GM19452 (cell line): ENCODE data around the gene HRH1.
"Not testable (repeated sequence)": the region's sequence is repeated elsewhere in the genome, so short reads cannot be mapped to it uniquely, and the experiment has no call there.

Experiments used
- ATAC-seq: cut with Tn5 transposase; IDR thresholded peaks from one replicate; pipeline ENCODE4 v1.9.1; 2021; ENCODE audit not compliant: unreplicated experiment

HRH1 gene

DNA sequence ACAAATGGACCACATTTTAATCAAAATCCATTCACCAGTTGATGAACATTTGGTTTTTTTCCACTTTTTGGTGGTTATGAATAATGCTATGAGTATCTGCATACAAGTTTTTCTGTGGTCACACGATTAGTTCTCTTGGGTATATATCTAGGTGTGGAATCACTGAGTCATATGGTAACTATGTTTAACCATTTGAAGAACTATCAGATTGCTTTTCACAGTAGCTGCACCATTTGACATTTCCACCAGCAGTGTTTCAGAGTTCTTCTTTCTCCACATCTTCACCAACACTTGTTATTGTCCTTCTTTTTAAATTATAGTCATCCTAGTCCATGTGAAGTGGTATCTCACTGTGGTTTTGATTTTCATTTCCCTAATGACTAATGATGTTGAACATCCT lies 84.6 kb downstream of the HRH1 start:
- no peak for ATAC-seq

DNA sequence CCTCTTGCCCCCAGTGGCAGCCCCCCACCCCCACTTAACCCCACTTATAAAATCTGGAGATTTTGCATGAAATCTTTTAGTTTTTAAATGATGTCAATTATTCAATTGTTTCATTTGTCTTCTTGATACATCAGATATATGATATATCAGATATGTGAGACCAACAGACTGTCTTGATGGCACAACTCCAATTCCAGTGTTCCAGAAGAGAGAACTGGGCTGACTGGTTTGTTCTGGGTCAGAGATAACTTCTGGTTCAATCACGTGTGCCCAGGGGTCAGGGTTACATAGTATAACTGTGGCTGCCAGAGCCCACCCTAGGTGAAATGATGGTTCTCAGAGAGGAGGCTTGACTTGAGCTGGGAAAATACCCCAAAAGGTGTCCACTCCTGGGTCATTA lies 85.5 kb downstream of the HRH1 start:
- no peak for ATAC-seq

DNA sequence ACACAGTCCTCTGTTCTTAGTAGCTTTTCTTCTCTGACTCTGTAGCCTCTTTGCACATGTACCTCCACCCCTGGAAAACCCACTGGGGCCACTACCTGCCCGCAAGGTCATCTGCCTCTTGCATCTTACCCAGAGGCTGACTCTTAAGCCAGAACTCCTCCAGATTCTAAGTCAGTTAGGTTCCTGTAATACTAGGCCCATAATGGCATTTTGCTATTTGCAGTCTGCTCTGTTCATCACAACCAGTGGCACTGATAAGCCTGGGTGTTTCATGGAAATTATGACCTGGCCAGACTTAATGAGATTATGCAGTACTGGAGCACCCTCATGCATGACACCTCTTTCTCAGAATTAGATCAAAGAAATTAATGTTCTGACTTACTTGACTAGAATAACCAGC lies 86.2 kb downstream of the HRH1 start:
- no peak for ATAC-seq

DNA sequence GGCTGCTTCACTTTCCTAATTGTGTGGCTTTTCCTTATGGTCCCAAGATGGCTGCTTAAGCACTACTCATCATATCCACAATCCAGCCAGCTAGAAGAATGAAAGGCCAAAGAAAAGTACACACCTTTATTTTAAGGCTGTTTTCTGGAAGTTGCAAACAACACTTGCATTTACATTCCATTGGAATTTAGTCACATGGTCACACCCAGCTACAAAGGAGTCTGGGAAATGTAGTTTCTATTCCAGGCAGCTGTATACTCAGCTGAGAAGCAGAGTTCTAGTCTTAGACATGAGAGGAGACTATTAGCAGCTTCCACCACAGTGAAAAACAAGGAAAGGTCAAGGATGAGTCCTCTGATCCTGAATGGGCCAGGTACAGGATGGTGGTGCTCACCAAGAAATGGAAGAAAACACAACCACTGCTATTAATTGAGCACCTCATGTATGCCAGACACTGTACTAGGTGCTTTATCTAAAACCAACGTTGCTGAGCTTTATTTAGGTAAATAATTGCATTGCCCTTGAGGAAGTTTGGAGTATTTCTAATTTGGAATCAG lies 89.9 kb downstream of the HRH1 start:
- ATAC-seq = no peak

DNA sequence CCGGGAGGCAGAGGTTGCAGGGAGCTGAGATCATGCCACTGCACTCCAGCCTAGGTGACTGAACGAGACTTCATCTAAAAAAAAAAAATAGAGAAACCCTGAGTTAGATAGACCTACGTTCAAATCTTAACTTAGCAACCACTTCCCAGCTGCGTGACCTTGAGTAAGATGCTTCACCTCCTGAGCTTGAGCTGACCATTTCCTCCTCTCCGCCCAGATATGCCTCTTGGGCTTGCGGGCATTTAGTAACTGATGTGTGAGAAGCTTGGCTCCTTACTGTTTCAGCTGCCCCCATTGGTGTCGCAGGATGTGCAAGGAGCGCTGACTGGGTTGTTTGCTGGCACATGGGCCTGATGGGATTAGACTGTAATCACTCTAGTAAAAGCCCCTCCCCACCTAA lies 91.0 kb downstream of the HRH1 start:
- no peak for ATAC-seq

DNA sequence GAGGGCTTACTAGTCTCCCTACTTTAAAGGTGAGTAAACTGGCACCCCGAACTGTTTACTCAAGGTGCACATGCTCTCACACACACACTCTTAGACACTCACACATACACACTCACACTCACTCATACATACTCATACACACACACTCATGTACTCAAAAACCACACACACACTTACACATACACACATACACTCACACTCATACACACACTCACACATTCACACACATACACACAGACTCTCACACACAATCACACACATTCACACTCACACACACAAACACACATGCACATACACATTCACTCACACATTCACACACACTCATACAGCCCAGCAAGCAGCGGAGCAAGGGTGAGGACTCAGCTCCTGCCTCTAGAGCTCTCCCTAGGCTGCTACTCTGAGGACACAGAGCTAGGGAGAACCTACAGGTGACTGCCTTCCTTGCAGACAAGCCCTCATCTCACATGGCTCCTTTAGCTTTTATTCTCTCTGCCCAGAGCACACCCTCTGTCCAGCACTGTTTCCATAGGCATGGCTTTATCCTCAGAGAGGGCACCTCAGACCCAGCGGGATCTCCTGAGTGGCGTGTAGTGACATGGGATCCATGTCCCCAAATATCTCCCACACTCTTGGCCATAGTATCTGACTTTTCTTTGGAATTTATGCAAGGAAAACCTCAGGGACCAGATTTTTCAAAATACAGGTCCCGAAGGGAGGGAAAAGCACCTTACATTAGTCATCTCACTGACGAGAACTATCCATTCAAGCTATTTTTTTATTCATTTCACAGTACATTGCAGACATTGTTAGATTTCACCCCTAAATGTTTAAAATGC lies 91.8 kb downstream of the HRH1 start:
- no peak for ATAC-seq

DNA sequence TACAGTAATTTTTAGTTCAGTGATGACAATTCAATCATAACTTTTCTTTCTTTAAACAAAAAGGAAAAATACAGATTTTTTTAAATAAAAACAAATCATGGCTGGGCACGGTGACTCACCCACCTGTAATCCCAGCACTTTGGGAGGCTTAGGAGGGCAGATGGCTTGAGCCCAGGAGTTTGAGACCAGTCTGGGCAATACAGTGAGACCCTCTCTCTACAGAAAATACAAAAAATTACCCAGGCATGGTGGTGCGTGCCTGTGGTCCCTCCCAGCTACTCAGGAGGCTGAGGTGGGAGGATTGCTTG lies 92.3 kb downstream of the HRH1 start:
- ATAC-seq = no peak

DNA sequence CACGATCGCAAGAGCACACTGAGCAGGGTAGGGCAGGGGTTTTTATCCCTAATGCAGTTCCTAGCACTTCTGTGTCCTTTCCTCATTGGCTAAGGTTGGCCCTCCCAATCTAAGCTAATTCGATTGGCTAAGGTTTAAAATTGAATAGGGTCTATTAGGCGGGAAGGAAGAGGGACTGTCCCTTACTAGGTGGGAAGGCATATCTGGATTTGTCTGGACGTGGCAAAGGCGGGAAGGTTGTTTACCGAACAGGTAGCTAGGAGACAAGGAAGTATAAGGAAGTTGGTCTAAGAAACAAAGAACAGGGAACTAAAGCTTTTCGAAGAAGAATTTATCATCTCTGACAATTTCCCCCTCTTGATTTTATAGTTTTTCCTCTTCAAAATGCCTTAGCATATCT lies 93.1 kb downstream of the HRH1 start:
- no peak for ATAC-seq

DNA sequence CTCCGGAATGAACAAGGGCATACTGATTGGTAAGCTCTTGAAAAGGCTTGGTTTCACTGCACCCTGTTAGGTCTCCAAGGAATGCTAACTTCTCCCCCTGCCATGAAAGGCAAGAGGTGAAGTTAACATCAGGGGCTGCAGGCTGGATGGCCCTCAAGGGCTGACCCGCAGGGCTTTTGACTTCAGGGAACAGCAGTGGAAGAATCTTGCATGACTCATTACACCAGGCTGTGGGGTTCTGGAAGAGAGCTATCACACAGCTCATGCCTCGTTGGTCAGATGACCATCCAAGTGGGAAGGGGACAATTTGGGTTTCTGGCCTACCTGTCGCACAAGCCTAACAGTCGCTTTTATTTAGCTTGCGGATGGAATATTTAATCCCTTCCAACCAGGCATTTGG lies 94.3 kb downstream of the HRH1 start:
- no peak for ATAC-seq

DNA sequence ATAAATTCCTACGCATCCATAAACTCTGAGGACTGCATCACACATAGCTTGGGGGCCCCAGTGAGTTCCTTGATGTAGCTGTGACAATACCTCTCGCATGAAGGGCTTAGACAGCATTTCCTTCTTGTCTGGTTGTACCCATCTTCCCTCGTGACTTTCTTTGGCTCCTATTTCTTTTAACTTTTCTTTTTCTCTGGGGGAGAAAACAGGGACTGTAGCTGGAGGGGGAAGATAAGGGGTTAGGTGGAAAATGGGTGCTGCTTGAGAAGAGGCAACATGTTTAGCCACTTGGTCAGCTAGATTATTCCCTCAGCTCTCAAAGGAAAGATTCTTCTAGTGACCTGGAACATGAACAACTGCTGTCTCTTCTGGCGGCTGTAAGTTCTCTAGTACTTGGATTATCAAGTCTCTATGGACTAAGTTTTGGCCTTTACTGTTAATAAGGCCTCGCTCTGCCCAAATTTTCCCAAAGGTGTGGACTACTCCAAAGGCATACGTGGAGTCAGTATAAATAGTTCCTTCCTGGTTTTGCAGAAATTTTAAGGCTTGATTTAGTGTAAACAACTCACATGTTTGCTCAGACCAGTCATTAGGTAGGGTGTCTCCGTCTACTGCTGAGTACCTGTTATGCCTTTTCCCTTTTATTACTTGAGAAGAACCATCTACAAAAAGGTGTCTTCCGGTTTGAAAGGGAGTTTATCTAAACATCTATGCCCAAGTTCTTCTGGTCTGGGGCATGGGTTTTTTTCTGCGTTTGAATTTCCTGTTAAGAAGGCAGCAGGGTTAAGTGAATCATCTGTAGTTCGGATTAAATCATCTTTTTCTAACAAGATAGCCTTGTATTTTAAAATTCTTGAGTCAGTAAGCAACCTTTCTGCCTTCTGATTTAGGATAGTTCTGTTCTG lies 96.9 kb downstream of the HRH1 start:
- no peak for ATAC-seq

DNA sequence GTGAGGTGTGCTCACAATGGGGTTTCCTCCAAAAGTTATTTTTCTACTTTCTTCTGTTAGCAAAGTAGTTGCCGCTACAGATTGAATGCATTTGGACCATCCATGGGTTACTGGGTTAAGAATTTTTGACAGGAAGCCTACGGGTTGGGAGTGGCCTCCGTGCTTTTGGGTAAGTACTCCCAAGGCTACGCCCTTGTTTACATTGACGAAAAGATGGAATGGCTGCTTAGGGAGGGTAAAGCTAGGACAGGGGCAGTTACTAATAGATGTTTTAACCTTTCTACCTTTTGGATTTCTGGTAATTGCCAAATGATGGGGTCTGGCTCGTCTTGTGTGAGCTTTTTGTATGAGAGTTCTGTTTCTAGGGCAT lies 97.5 kb downstream of the HRH1 start:
- no peak for ATAC-seq

DNA sequence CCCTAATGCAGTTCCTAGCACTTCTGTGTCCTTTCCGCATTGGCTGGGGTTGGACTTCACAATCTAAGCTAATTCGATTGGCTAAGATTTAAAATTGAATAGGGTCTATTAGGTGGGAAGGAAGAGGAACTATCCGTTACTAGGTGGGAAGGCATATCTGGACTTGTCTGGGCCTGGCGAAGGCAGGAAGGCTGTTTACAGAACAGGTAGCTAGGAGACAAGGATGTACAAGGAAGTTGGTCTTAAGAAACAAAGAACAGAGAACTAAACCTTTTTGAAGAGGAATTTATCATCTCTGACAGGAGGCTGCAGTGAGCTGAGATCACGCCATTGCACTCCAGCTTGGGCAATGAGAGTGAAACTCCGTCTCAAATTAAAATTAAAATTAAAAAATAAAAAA lies 100.6 kb downstream of the HRH1 start:
- no peak for ATAC-seq

DNA sequence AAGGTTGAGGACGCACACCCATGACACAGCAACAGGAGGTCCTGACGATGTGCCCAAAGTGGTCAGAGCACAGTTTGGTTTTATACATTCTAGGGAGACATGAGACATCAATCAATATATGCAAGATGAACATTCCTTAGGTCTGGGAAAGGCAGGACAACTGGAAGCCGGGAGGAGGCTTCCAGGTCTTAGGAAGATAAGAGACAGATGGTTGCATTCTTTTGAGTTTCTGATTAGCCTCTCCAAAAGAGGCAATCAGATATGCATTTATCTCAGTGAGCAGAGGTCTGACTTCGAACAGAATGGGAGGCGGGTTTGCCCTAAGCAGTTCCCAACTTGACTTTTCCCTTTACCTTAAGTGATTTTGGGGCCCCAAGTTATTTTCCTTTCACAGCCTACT lies 101.2 kb downstream of the HRH1 start:
- ATAC-seq = not testable (repeated sequence)

DNA sequence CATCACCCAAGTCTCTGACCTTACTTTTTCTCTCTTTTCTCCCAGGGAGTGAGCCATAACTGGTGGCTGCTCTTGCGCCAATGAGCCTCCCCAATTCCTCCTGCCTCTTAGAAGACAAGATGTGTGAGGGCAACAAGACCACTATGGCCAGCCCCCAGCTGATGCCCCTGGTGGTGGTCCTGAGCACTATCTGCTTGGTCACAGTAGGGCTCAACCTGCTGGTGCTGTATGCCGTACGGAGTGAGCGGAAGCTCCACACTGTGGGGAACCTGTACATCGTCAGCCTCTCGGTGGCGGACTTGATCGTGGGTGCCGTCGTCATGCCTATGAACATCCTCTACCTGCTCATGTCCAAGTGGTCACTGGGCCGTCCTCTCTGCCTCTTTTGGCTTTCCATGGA lies 104.7 kb downstream of the HRH1 start:
- ATAC-seq = no peak

DNA sequence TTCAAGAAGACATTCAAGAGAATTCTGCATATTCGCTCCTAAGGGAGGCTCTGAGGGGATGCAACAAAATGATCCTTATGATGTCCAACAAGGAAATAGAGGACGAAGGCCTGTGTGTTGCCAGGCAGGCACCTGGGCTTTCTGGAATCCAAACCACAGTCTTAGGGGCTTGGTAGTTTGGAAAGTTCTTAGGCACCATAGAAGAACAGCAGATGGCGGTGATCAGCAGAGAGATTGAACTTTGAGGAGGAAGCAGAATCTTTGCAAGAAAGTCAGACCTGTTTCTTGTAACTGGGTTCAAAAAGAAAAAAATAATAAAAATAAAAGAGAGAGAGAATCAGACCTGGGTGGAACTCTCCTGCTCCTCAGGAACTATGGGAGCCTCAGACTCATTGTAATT lies 106.2 kb downstream of the HRH1 start:
- ATAC-seq = no peak

DNA sequence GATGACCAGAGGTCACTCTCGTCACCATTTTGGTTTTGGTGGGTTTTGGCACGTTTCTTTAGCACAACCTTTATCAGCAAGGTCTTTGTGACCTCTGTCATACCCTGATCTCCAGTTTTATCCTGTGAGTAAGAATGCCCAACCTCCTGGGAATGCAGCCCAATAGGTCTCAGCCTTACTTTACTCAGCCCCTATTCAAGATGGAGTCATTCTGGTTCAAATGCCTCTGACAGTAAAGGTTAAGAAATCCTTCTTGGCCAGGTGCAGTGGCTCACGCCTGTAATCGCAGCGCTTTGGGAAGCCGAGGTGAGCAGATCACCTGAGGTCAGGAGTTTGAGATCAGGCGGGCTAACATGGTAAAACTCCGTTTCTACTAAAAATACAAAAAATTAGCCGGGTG lies 114.7 kb downstream of the HRH1 start:
- ATAC-seq = no peak

DNA sequence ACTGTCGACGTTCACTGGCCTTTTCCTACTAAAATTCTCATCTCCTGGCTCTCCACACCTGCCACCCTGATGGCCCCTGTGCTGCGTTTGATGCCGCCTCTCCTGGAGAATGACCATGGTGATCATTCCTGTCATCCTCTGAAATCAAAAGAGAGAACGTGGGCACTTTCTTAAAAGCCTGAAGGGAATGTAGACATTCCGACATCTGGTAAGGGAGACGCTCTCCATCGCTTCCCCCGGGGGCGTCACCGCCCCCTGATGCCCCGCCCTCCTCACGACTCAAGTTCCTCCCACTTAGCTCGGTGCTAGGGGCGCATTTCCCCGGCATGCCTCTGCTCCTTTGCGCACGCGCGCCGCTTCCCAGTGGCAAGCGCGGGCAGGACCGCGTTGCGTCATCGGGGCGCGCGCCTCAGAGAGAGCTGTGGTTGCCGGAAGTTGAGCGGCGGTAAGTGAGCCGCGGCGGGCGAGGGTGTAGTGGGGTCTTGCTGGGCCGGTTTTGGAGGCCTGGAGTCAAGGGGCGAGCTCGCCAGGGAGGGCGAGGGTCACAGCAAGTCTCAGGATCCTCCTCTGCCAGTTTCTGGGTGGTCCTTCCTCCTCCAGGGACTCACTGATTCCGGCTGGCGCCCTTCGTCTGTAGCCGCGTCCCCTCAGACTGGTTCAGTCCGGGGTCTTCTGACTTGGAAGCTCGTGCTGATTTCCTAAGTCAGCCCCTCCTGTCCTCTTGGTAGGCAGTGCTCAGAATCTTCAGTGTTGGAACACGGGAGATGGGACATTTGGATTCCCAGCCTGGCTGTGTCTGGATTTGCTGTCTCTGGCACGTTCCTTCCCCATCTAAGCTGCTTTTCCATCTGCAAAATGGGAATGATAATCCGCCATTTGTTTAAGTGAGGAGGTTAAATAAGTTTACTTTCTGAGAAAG lies 118.0 kb downstream of the HRH1 start, which contains the start of gene ATG7:
ATG7 (plus strand) TSS at position 412 of the 919 bp plus-strand sequence. CDS start 26,299 bp downstream, outside the sequence.
- ATAC-seq = peak; percentile 98

DNA sequence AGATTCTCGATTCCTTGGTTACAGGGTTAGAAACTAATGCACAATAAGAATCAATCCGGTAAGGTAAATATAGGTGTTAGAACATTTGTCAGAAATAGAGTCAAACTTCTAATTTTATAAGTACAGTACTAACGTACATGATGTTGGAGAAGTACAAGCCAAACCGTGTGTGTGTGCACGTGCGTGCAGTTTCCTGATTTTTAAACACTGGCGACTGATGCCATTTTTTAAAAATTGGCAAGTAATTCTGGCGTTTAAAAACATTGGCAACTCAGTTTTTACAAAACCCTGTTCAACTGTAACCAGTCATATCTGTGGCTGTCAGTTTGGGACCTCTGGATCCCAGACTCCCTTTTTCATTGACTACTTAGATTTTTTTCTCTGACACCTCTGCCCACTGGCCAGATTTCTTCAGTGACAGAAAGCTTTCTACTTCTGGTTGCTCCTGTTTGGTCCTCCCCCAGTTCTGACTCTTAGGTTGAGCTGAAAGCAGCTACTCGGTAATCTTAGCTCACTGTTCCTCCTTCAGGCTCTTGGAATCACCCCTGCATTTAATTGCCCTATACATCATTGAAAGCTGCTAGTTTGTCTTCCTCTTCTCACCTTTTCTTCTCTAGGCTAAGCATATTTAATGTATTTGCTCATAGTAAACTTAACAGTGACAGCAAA lies 118.7 kb downstream of the HRH1 start:
- no peak for ATAC-seq

DNA sequence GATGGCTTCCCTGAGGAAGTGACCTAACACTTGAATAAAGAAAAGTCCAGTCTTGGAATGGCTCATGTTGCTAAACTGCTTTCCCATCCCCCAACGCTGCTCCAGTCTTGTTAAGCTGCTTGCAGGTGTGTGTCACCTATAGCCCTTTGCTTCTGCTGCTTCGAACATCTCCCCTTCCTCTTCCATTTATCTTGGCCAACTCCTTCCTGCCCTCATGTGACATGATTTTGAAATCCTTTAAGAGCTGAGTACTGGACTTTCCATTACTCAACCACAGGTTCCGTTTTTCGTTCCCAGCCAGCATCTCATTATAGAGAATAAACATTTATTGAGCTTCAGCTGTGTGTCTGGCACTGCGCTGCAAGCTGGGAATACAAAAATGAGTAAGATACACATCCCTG lies 119.6 kb downstream of the HRH1 start:
- no peak for ATAC-seq

DNA sequence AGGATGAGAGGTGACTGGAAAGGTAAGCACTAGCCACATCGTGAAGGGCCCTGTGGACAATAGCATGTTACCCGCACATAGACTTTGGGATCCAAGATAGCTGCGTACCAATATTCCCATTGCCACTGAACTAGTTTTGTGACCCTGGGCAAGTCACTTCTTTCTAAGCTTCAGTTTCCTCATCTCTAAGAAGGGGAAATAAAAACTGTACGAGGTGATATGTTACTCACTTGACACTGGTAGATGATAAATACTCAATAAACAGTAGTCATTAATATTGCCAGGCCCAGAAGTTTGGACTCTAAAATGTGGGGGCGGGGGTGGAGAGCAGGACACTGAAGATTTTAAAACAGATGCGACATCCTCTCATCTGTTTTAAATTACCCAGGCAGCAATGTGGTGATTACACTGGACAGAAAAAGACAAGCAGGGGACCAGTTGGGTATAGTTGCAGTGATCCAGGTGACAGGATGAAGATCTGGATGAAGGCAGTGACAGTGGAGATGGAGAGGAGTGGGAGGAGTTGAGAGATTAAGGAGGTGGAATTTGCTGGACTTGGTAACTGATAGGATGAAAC lies 120.4 kb downstream of the HRH1 start:
- no peak for ATAC-seq
